PFSK-1 (cell line): ENCODE measurements around the gene STEAP2.

Experiments
- FOXP2 ChIP-seq: optimal IDR thresholded peaks from 2 replicates; pipeline ENCODE3; 2011; ENCODE audit warnings: borderline replicate concordance, control low read depth, inconsistent platforms; ENCODE audit not compliant: insufficient read depth; ENCODE audit errors: extremely low read length, extremely low read depth
- POLR2AphosphoS5 ChIP-seq: IDR thresholded peaks from 2 replicates; pipeline ENCODE4 v1.6.1; 2012; ENCODE audit warnings: low read depth, mild to moderate bottlenecking, control low read depth, low read length, moderate library complexity
- REST ChIP-seq, 2 experiments: IDR thresholded peaks; 2 replicates each; pipeline versions ENCODE4 v1.6.1 to v1.8.0; 2011 to 2012; ENCODE audit warnings: low read depth in 2 of 2, low read length in 2 of 2, control low read depth in 1 of 2, inconsistent platforms in 1 of 2, mild to moderate bottlenecking in 1 of 2, moderate library complexity in 1 of 2; ENCODE audit not compliant: insufficient read depth in 1 of 2
- SIN3A ChIP-seq: IDR thresholded peaks from 2 replicates; pipeline ENCODE4 v1.6.1; 2012; ENCODE audit warnings: mild to moderate bottlenecking, low read length, moderate library complexity, borderline replicate concordance; ENCODE audit not compliant: insufficient read depth
- TAF1 ChIP-seq: IDR thresholded peaks from 2 replicates; pipeline ENCODE4 v1.6.1; 2012; ENCODE audit warnings: low read length, control low read depth, borderline replicate concordance; ENCODE audit not compliant: insufficient read depth

The STEAP2 gene

GRCh38 chr7:90266808-90267207 lies 55.3 kb downstream of the STEAP2 start:
- no peak for TF ChIP-seq SIN3A
- TF ChIP-seq TAF1, result no peak
- TF ChIP-seq REST (IDR thresholded peaks at IDR 0.05; ENCODE audit: insufficient read depth in 1 of 2, low read depth in 2 of 2, low read length in 2 of 2), result no peak
- no peak for TF ChIP-seq POLR2AphosphoS5
- no peak for TF ChIP-seq FOXP2

GRCh38 chr7:90267263-90267858 lies 55.8 kb downstream of the STEAP2 start:
- no peak for TF ChIP-seq POLR2AphosphoS5
- TF ChIP-seq SIN3A, result no peak

GRCh38 chr7:90269163-90269562 lies 57.6 kb downstream of the STEAP2 start:
- TF ChIP-seq SIN3A (no peak), TAF1 (no peak), FOXP2 (no peak), REST (IDR thresholded peaks at IDR 0.05; ENCODE audit: insufficient read depth in 1 of 2, low read depth in 2 of 2, low read length in 2 of 2) (no peak), POLR2AphosphoS5 (no peak)

GRCh38 chr7:90270431-90271178 lies 59.1 kb downstream of the STEAP2 start:
- no peak for TF ChIP-seq SIN3A
- TF ChIP-seq FOXP2, result no peak
- TF ChIP-seq POLR2AphosphoS5, result no peak
- no peak for TF ChIP-seq REST (IDR thresholded peaks at IDR 0.05; ENCODE audit: insufficient read depth in 1 of 2, low read depth in 2 of 2, low read length in 2 of 2)
- no peak for TF ChIP-seq TAF1

GRCh38 chr7:90271753-90272152 lies 60.2 kb downstream of the STEAP2 start:
- TF ChIP-seq TAF1 (no peak), POLR2AphosphoS5 (no peak), SIN3A (no peak), REST (IDR thresholded peaks at IDR 0.05; ENCODE audit: insufficient read depth in 1 of 2, low read depth in 2 of 2, low read length in 2 of 2) (no peak), FOXP2 (no peak)
